WTC11 (cell line): ENCODE data around the gene TSNAXIP1. TPM values are rescaled to one million over a fixed set of nuclear protein-coding genes. Genes with fewer than 3 reads are reported as not detected.

Experiments
- ATAC-seq: fragments of 200-7000 bp; cut with Tn5 transposase; 2 replicates; pipeline ENCODE4 v1.10.0; 2021; ENCODE audit warnings: mild to moderate bottlenecking, moderate library complexity
- CTCF ChIA-PET: fragments of 300-600 bp; sonication (Branson Sonifier 250); formaldehyde crosslinking; loops from one replicate; lab custom pipeline; 2021; ENCODE audit warnings: antibody characterized with exemption; lab: Charles Lee
- POLR2A ChIA-PET: fragments of 350-600 bp; sonication (Branson Sonifier 250); formaldehyde crosslinking; loops from one replicate; lab custom pipeline; 2021; ENCODE audit warnings: antibody characterized with exemption; lab: Charles Lee
- DNase-seq: peaks from one replicate; pipeline ENCODE4 v3.0.0; 2021; ENCODE audit warnings: low spot score
- H3K27ac Mint-ChIP-seq: 2 replicates; pipeline ENCODE4 v1.8.0; 2021; ENCODE audit warnings: mixed read lengths
- H3K27me3 Mint-ChIP-seq: 2 replicates; pipeline ENCODE4 v1.8.0; 2021; ENCODE audit warnings: low read depth, mild to moderate bottlenecking, moderate library complexity, mixed read lengths
- H3K36me3 Mint-ChIP-seq: 2 replicates; pipeline ENCODE4 v1.8.0; 2021; ENCODE audit warnings: mixed read lengths
- H3K4me1 Mint-ChIP-seq: 2 replicates; pipeline ENCODE4 v1.8.0; 2022; ENCODE audit warnings: mixed read lengths
- H3K4me3 Mint-ChIP-seq: 2 replicates; pipeline ENCODE4 v1.8.0; 2021; ENCODE audit warnings: mild to moderate bottlenecking, moderate library complexity, mixed read lengths
- H3K9me3 Mint-ChIP-seq: 2 replicates; pipeline ENCODE4 v1.8.0; 2021; ENCODE audit warnings: mixed read lengths
- EMX1 ChIP-seq: fragments of 250-450 bp; sonication (Bioruptor Pico); IDR thresholded peaks from 2 replicates; pipeline ENCODE4 v1.8.0; 2021; ENCODE audit warnings: mild to moderate bottlenecking
- FOXP1 ChIP-seq: sonication (generic); formaldehyde crosslinking; IDR thresholded peaks from 2 replicates; pipeline ENCODE4 v1.8.0; 2022; ENCODE audit warnings: missing genetic modification reagents, mild to moderate bottlenecking, moderate library complexity, borderline replicate concordance
- HMGA2 ChIP-seq: fragments of 250-450 bp; sonication (Bioruptor Pico); IDR thresholded peaks from 2 replicates; pipeline ENCODE4 v1.4.0; 2021; ENCODE audit warnings: mild to moderate bottlenecking, moderate library complexity
- NFE2L1 ChIP-seq: sonication (generic); formaldehyde crosslinking; IDR thresholded peaks from 2 replicates; pipeline ENCODE4 v1.8.1; 2023; ENCODE audit warnings: missing genetic modification reagents
- NR1H2 ChIP-seq: sonication (generic); formaldehyde crosslinking; IDR thresholded peaks from 2 replicates; pipeline ENCODE4 v1.9.0; 2021; ENCODE audit warnings: mild to moderate bottlenecking, moderate library complexity, missing genetic modification reagents
- NR3C1 ChIP-seq: sonication (generic); formaldehyde crosslinking; conservative IDR thresholded peaks from 2 replicates; pipeline ENCODE4 v1.8.1; 2023; ENCODE audit warnings: low read depth, mild to moderate bottlenecking, missing genetic modification reagents
- PRRX2 ChIP-seq: fragments of 250-450 bp; sonication (Bioruptor Pico); IDR thresholded peaks from 2 replicates; pipeline ENCODE4 v1.8.0; 2021; ENCODE audit warnings: mild to moderate bottlenecking
- SMAD3 ChIP-seq: sonication (generic); formaldehyde crosslinking; IDR thresholded peaks from 2 replicates; pipeline ENCODE4 v1.8.0; 2022; ENCODE audit warnings: missing genetic modification reagents, mild to moderate bottlenecking, borderline replicate concordance
- SP1 ChIP-seq: sonication (generic); formaldehyde crosslinking; conservative IDR thresholded peaks from 2 replicates; pipeline ENCODE4 v1.8.1; 2022; ENCODE audit warnings: missing genetic modification reagents
- ZNF317 ChIP-seq: sonication (generic); formaldehyde crosslinking; IDR thresholded peaks from 2 replicates; pipeline ENCODE4 v1.8.1; 2023; ENCODE audit warnings: low read depth, mild to moderate bottlenecking, moderate library complexity, missing genetic modification reagents, borderline replicate concordance
- ZNF423 ChIP-seq: fragments of 250-450 bp; sonication (Bioruptor Pico); IDR thresholded peaks from 2 replicates; pipeline ENCODE4 v2.1.2; 2022; ENCODE audit warnings: mild to moderate bottlenecking, moderate library complexity
- total RNA-seq: library from RNA; stranded (reverse); gene quantifications from 3 replicates; pipeline ENCODE4 v1.2.3, GENCODE V29; 2021
- TF ChIP-seq, protein P1 (sequence below): sonication (generic); formaldehyde crosslinking; IDR thresholded peaks from 2 replicates; pipeline ENCODE4 v1.8.0; 2022; ENCODE audit warnings: mild to moderate bottlenecking, missing genetic modification reagents
- TF ChIP-seq, protein P2 (sequence below): fragments of 250-450 bp; sonication (Bioruptor Pico); IDR thresholded peaks from 2 replicates; pipeline ENCODE4 v1.8.0; 2021; ENCODE audit warnings: mild to moderate bottlenecking
- TF ChIP-seq, protein P3 (sequence below): fragments of 250-450 bp; sonication (Bioruptor Pico); IDR thresholded peaks from 2 replicates; pipeline ENCODE4 v1.9.0; 2021; ENCODE audit warnings: mild to moderate bottlenecking
- TF ChIP-seq, protein P4 (sequence below): sonication (generic); formaldehyde crosslinking; IDR thresholded peaks from 2 replicates; pipeline ENCODE4 v1.8.1; 2023; ENCODE audit warnings: mild to moderate bottlenecking, missing genetic modification reagents
- TF ChIP-seq, protein P5 (sequence below): sonication (generic); formaldehyde crosslinking; IDR thresholded peaks from 2 replicates; pipeline ENCODE4 v1.8.1; 2022; ENCODE audit warnings: mild to moderate bottlenecking, missing genetic modification reagents, moderate library complexity, borderline replicate concordance
- TF ChIP-seq, protein P6 (sequence below): sonication (generic); formaldehyde crosslinking; IDR thresholded peaks from 2 replicates; pipeline ENCODE4 v1.8.0; 2022; ENCODE audit warnings: mild to moderate bottlenecking, missing genetic modification reagents
- TF ChIP-seq, protein P7 (sequence below): sonication (generic); formaldehyde crosslinking; IDR thresholded peaks from 2 replicates; pipeline ENCODE4 v1.8.0; 2022; ENCODE audit warnings: mild to moderate bottlenecking, missing genetic modification reagents

TSNAXIP1 gene
- total RNA-seq, 1 experiment from 2014 or later = 0.48 TPM

DNA sequence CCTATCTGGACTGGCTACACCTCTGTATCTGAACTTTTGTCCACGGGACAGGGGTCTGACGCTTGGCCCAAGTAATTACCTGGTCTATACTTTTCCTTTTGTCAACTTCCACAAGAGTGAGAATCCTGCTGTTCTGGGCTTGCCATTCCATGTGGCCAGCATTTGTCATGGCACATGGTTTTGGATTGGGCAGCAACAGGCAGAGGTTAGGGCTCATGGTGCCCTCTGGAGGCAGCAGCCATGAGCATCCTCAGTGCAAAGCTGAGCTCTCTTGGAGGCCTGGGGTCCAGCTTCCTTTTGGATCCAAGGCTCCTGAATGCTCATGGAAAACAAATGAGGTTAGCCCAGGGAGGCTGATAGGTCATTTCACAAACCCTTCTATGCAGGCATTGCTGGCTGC, 58.6 kb downstream of the TSNAXIP1 start:
- Mint-ChIP-seq H3K27ac (0 out of 2 replicates have a peak overlapping the region, but pooled peaks have one; percentile 26), H3K4me1 (peaks cover 4% of the 10 kb centered on the region; the same call in 1 of the 2 replicates), H3K4me3 (no peak overlapping the region), H3K27me3 (no peaks in the 10 kb centered on the region), H3K9me3 (no peaks in the 10 kb centered on the region), H3K36me3 (peaks cover 42% of the 10 kb centered on the region)
- TF ChIP-seq, protein P1, sequence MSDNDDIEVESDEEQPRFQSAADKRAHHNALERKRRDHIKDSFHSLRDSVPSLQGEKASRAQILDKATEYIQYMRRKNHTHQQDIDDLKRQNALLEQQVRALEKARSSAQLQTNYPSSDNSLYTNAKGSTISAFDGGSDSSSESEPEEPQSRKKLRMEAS (CRISPR knock-in tag) = peak; percentile 68; the same call in 1 of the 2 replicates
- no peak for TF ChIP-seq SP1
- CTCF ChIA-PET = interaction anchor here (0.6 to 3.0 kb wide), 23 partner anchors 10 to 690 kb away, joined by 3 to 56 read pairs (median 5); partner anchors contain the start of genes C16orf86, CENPT, ENKD1 and NRN1L
- peak; percentile 58 for DNase-seq
- POLR2A ChIA-PET = no interaction called here
- peak; percentile 88 for ATAC-seq

DNA sequence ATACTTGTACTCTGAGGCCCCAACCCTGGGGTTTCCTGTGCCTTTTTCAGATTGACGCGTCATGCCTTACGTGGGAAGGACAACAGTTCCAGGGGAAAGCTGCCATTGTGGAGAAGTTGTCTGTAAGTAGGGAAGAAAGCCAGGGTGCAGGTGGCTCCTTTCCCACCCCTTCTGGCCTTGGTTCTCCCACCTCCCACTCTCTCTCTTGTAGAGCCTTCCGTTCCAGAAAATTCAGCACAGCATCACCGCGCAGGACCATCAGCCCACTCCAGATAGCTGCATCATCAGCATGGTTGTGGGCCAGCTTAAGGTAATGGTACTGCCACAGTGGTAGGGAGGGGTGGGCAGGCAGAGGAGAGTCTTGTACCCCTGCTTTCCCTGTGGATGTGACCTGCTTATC, 61.6 kb downstream of the TSNAXIP1 start:
- peaks cover 5% of the 10 kb centered on the region; the same call in 1 of the 2 replicates for H3K4me1 Mint-ChIP-seq
- ATAC-seq = no peak
- no peak for DNase-seq
- no peaks in the 10 kb centered on the region for H3K27me3 Mint-ChIP-seq
- CTCF ChIA-PET = interaction anchor here (0.8 kb wide), 1 partner anchor 195 kb away, joined by 3 read pairs; no protein-coding TSS in a partner anchor
- no peak overlapping the region for H3K4me3 Mint-ChIP-seq
- no peaks in the 10 kb centered on the region for H3K9me3 Mint-ChIP-seq
- TF ChIP-seq, protein P2, sequence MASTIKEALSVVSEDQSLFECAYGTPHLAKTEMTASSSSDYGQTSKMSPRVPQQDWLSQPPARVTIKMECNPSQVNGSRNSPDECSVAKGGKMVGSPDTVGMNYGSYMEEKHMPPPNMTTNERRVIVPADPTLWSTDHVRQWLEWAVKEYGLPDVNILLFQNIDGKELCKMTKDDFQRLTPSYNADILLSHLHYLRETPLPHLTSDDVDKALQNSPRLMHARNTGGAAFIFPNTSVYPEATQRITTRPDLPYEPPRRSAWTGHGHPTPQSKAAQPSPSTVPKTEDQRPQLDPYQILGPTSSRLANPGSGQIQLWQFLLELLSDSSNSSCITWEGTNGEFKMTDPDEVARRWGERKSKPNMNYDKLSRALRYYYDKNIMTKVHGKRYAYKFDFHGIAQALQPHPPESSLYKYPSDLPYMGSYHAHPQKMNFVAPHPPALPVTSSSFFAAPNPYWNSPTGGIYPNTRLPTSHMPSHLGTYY (CRISPR knock-in tag) = no peak
- no peak for TF ChIP-seq NR1H2 (CRISPR knock-in tag)
- H3K36me3 Mint-ChIP-seq = peaks cover 42% of the 10 kb centered on the region
- no peak overlapping the region for H3K27ac Mint-ChIP-seq
- POLR2A ChIA-PET = no interaction called here

DNA sequence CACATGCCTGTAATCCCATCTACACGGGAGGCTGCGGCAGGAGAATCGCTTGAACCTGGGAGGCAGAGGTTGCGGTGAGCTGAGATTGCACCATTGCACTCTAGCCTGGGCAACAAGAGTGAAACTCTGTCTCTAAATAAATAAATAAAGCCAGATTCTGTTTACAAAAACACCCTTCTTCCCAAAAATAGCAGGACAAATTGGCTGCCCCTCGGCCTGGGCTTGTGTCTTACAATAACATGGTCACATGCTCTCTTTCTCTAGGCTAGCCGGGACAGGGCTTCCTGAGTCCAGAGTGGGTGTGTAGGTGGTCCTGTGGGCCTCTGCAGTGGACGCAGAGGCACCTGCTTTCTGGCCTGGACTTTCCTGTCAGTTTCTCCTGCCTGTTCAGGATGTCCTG, 63.0 kb downstream of the TSNAXIP1 start:
- peaks cover 39% of the 10 kb centered on the region for H3K36me3 Mint-ChIP-seq
- ChIA-PET POLR2A (no interaction called here), CTCF (no interaction called here)
- H3K27me3 Mint-ChIP-seq = no peaks in the 10 kb centered on the region
- no peaks in the 10 kb centered on the region for H3K9me3 Mint-ChIP-seq
- DNase-seq (no peak), ATAC-seq (no peak)
- no peak overlapping the region; the same call in 1 of the 2 replicates for H3K27ac Mint-ChIP-seq
- H3K4me3 Mint-ChIP-seq = no peak overlapping the region
- H3K4me1 Mint-ChIP-seq = peaks cover 15% of the 10 kb centered on the region
- TF ChIP-seq, protein P3, sequence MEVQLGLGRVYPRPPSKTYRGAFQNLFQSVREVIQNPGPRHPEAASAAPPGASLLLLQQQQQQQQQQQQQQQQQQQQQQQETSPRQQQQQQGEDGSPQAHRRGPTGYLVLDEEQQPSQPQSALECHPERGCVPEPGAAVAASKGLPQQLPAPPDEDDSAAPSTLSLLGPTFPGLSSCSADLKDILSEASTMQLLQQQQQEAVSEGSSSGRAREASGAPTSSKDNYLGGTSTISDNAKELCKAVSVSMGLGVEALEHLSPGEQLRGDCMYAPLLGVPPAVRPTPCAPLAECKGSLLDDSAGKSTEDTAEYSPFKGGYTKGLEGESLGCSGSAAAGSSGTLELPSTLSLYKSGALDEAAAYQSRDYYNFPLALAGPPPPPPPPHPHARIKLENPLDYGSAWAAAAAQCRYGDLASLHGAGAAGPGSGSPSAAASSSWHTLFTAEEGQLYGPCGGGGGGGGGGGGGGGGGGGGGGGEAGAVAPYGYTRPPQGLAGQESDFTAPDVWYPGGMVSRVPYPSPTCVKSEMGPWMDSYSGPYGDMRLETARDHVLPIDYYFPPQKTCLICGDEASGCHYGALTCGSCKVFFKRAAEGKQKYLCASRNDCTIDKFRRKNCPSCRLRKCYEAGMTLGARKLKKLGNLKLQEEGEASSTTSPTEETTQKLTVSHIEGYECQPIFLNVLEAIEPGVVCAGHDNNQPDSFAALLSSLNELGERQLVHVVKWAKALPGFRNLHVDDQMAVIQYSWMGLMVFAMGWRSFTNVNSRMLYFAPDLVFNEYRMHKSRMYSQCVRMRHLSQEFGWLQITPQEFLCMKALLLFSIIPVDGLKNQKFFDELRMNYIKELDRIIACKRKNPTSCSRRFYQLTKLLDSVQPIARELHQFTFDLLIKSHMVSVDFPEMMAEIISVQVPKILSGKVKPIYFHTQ (CRISPR knock-in tag) = no peak
- TF ChIP-seq, protein P4, sequence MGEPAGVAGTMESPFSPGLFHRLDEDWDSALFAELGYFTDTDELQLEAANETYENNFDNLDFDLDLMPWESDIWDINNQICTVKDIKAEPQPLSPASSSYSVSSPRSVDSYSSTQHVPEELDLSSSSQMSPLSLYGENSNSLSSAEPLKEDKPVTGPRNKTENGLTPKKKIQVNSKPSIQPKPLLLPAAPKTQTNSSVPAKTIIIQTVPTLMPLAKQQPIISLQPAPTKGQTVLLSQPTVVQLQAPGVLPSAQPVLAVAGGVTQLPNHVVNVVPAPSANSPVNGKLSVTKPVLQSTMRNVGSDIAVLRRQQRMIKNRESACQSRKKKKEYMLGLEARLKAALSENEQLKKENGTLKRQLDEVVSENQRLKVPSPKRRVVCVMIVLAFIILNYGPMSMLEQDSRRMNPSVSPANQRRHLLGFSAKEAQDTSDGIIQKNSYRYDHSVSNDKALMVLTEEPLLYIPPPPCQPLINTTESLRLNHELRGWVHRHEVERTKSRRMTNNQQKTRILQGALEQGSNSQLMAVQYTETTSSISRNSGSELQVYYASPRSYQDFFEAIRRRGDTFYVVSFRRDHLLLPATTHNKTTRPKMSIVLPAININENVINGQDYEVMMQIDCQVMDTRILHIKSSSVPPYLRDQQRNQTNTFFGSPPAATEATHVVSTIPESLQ (CRISPR knock-in tag) = no peak
- no peak for TF ChIP-seq FOXP1 (CRISPR knock-in tag)
- TF ChIP-seq SMAD3 = no peak
- no peak for TF ChIP-seq PRRX2 (CRISPR knock-in tag)
- no peak for TF ChIP-seq EMX1
- no peak for TF ChIP-seq ZNF317 (CRISPR knock-in tag)
- TF ChIP-seq NFE2L1 (CRISPR knock-in tag) = no peak
- TF ChIP-seq, protein P5, sequence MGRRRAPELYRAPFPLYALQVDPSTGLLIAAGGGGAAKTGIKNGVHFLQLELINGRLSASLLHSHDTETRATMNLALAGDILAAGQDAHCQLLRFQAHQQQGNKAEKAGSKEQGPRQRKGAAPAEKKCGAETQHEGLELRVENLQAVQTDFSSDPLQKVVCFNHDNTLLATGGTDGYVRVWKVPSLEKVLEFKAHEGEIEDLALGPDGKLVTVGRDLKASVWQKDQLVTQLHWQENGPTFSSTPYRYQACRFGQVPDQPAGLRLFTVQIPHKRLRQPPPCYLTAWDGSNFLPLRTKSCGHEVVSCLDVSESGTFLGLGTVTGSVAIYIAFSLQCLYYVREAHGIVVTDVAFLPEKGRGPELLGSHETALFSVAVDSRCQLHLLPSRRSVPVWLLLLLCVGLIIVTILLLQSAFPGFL = no peak
- TF ChIP-seq ZNF423 (CRISPR knock-in tag) = no peak
- TF ChIP-seq HMGA2 = no peak
- no peak for TF ChIP-seq NR1H2 (CRISPR knock-in tag)
- TF ChIP-seq, protein P6, sequence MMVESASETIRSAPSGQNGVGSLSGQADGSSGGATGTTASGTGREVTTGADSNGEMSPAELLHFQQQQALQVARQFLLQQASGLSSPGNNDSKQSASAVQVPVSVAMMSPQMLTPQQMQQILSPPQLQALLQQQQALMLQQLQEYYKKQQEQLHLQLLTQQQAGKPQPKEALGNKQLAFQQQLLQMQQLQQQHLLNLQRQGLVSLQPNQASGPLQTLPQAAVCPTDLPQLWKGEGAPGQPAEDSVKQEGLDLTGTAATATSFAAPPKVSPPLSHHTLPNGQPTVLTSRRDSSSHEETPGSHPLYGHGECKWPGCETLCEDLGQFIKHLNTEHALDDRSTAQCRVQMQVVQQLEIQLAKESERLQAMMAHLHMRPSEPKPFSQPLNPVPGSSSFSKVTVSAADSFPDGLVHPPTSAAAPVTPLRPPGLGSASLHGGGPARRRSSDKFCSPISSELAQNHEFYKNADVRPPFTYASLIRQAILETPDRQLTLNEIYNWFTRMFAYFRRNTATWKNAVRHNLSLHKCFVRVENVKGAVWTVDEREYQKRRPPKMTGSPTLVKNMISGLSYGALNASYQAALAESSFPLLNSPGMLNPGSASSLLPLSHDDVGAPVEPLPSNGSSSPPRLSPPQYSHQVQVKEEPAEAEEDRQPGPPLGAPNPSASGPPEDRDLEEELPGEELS (CRISPR knock-in tag) = no peak
- TF ChIP-seq NR3C1 (CRISPR knock-in tag) = no peak
- TF ChIP-seq, protein P7, sequence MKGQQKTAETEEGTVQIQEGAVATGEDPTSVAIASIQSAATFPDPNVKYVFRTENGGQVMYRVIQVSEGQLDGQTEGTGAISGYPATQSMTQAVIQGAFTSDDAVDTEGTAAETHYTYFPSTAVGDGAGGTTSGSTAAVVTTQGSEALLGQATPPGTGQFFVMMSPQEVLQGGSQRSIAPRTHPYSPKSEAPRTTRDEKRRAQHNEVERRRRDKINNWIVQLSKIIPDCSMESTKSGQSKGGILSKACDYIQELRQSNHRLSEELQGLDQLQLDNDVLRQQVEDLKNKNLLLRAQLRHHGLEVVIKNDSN (CRISPR knock-in tag) = no peak
- TF ChIP-seq, protein P2 (CRISPR knock-in tag) = no peak
